Adrenal gland (tissue), 12 donors: ENCODE measurements around the gene C3orf52. TPM values are rescaled to one million over a fixed set of nuclear protein-coding genes. Genes with fewer than 3 reads are reported as not detected.
A peak's percentile ranks its signal among the peaks of the same experiment; 100 is the strongest.

Source experiments
- DNase-seq, 7 donors: peaks; one replicate each; pipeline ENCODE4 v3.0.0-alpha.2; 2019 to 2020
- H3K27ac ChIP-seq, 5 donors: fragments of 200-600 bp; sonication (generic) in 4 of 5; 1 replicate in 3 of 5; 2 replicates in 2 of 5; pipeline versions ENCODE4 v1.5.1 to v1.8.0; 2016 to 2020; ENCODE audit warnings: mild to moderate bottlenecking in 1 of 5
- H3K27me3 ChIP-seq: fragments of 200-600 bp; 2 replicates; pipeline ENCODE4 v1.8.0; 2021
- H3K36me3 ChIP-seq, 2 donors: fragments of 200-600 bp; replicated peaks in 1 of 2; 1 replicate in 1 of 2; 2 replicates in 1 of 2; pipeline versions ENCODE4 v1.5.1 to v1.8.0; 2018 to 2022
- H3K4me1 ChIP-seq, 2 donors: fragments of 200-600 bp; replicated peaks in 1 of 2; 1 replicate in 1 of 2; 2 replicates in 1 of 2; pipeline versions ENCODE4 v1.5.1 to v1.8.0; 2018 to 2021
- H3K4me3 ChIP-seq, 4 donors: fragments of 200-600 bp; sonication (generic) in 3 of 4; one replicate each; pipeline ENCODE4 v1.5.1; 2016 to 2018
- H3K9me3 ChIP-seq, 3 donors: fragments of 200-600 bp; sonication (generic) in 1 of 3; replicated peaks in 1 of 3; 1 replicate in 2 of 3; 2 replicates in 1 of 3; pipeline versions ENCODE4 v1.5.1 to v1.8.0; 2016 to 2021
- CTCF ChIP-seq, 6 experiments: fragments of 450-650 bp in 4 of 6; fragments of 200-600 bp in 2 of 6; sonication (generic) in 1 of 6; IDR thresholded peaks; 1 replicate in 5 of 6; 2 replicates in 1 of 6; pipeline versions ENCODE4 v1.5.1 to v1.8.0; 2016 to 2021; ENCODE audit warnings: antibody characterized with exemption in 6 of 6, mild to moderate bottlenecking in 2 of 6, moderate library complexity in 1 of 6
- POLR2A ChIP-seq, 2 donors: fragments of 450-650 bp; IDR thresholded peaks; one replicate each; pipeline ENCODE4 v1.6.1; 2017; ENCODE audit warnings: antibody characterized with exemption in 2 of 2, mild to moderate bottlenecking in 2 of 2, moderate library complexity in 1 of 2
- WGBS, 4 donors: extraction: QIAGEN DNeasy Blood & Tissue Kit in 2 of 4; methylation state at CpG; one replicate each; pipeline versions ENCODE4 v1.1.5 to v1.1.7; 2013 to 2017; 5-methylcytosine and 5-hydroxymethylcytosine counted together
- intact Hi-C, 2 donors: fragments of 100-400 bp; cut with DNase I; formaldehyde crosslinking; loops; one replicate each; pipeline versions ENCODE4 v1.14.1 to v1.15.0; 2022 to 2023
- polyA plus RNA-seq, 3 donors: library from polyadenylated mRNA; stranded (reverse); fragments of 200-250 nt in 2 of 3; fragments of 350-450 nt in 1 of 3; fragmentation: Illumina TruSeq in 1 of 3; extraction: RNeasy Lipid Tissue Mini Kit (QIAGEN cat#74804) in 1 of 3; gene quantifications; one replicate each; pipeline ENCODE4 v1.2.3, GENCODE V29; 2013 to 2014
- total RNA-seq, 9 donors: library from RNA; depleted of rRNA in 4 of 9; stranded (reverse); fragments of >200 nt in 4 of 9; fragments of 120-200 nt in 1 of 9; fragmentation: NEBNext Ultra II Directional in 1 of 9; extraction: Animal tissue kit (Norgen Biotek cat#: 25700) in 1 of 9; gene quantifications; one replicate each; pipeline versions ENCODE4 v1.1.0 to v1.2.4, GENCODE V29; 2013 to 2023
- donor health status: healthy with polysubstance abuse.
- donor health status: Bipolar disorder and iron deficiency.
- donor health status: DM: yes; HTN: yes; CAD: no.
- donor health status: DM: no; HTN: no; CAD: no.
- donor health status: DM: no; HTN: no; CAD: no.
- donor health status: DM: yes; HTN: yes; CAD: no.

The C3orf52 gene
- total and polyA plus RNA-seq, 12 donors, result 0.06 to 9.0 (median 2.2) TPM

- H3K27ac ChIP-seq, result no peak overlapping the region
- H3K36me3 ChIP-seq, result no peaks in the 10 kb centered on the region
- H3K9me3 ChIP-seq, result no peaks in the 10 kb centered on the region
- intact Hi-C loops, result no loop called here
- peaks cover 4 to 14% of the 10 kb centered on the region in 2 donors for H3K4me1 ChIP-seq
- TF ChIP-seq POLR2A (IDR thresholded peaks at IDR 0.05) (no peak), CTCF (IDR thresholded peaks at IDR 0.05) (no peak)
- H3K27me3 ChIP-seq, result no peaks in the 10 kb centered on the region
- no peak for DNase-seq
- WGBS, 4 donors, result 81 to 87% (median 85%) methylated on average over 5 of the region's 5 CpGs
- H3K4me3 ChIP-seq, result no peak overlapping the region
Observed at GRCh38 chr3:112124907-112125607, 38.9 kb downstream of the C3orf52 start.

- H3K27me3 ChIP-seq, result no peaks in the 10 kb centered on the region
- no peak overlapping the region for H3K27ac ChIP-seq
- DNase-seq, result no peak
- no peak for TF ChIP-seq POLR2A (IDR thresholded peaks at IDR 0.05)
- no peak for TF ChIP-seq CTCF (IDR thresholded peaks at IDR 0.05)
- H3K4me1 ChIP-seq, result peaks cover 4 to 14% of the 10 kb centered on the region in 2 donors
- intact Hi-C loops, result no loop called here
- no peak overlapping the region for H3K4me3 ChIP-seq
- no peaks in the 10 kb centered on the region for H3K9me3 ChIP-seq
- WGBS, 4 donors, result 64 to 90% (median 74%) methylated on average over 1 of the region's 1 CpG
- no peaks in the 10 kb centered on the region for H3K36me3 ChIP-seq
Observed at GRCh38 chr3:112126511-112126911, 40.3 kb downstream of the C3orf52 start.

GRCh38 chr3:112127522-112128494 lies 41.6 kb downstream of the C3orf52 start:
- intact Hi-C loops, result no loop called here
- Histone ChIP-seq H3K36me3 (no peaks in the 10 kb centered on the region), H3K9me3 (no peaks in the 10 kb centered on the region), H3K4me1 (peaks cover 4 to 14% of the 10 kb centered on the region in 2 donors), H3K27ac (no peak overlapping the region), H3K27me3 (no peaks in the 10 kb centered on the region), H3K4me3 (peak overlapping the region in 1 of 4 donors; percentile 16)
- no peak for DNase-seq
- no peak for TF ChIP-seq CTCF (IDR thresholded peaks at IDR 0.05)
- TF ChIP-seq POLR2A (IDR thresholded peaks at IDR 0.05), result no peak
- WGBS, 4 donors, result 50 to 60% (median 55%) methylated on average over 10 of the region's 10 CpGs
